ENCODE data around the gene INSIG1.

INSIG1 gene

GRCh38 chr7:155287284-155287935 is 10.3 kb upstream of the INSIG1 start:
- Histone ChIP-seq H3K4me3 (no peak overlapping the region), H3K27me3 (peaks cover 0 to 6% of the 10 kb centered on the region in 2 donors), H3K27ac (no peak overlapping the region), H3K36me3 (no peaks in the 10 kb centered on the region), H3K9me3 (no peaks in the 10 kb centered on the region), H3K4me1 (no peaks in the 10 kb centered on the region)
- DNase-seq = no peak
- intact Hi-C loops (cut with DNase I; ENCODE audit: low total_unique reads) = no loop called here
- TF ChIP-seq, protein P1, sequence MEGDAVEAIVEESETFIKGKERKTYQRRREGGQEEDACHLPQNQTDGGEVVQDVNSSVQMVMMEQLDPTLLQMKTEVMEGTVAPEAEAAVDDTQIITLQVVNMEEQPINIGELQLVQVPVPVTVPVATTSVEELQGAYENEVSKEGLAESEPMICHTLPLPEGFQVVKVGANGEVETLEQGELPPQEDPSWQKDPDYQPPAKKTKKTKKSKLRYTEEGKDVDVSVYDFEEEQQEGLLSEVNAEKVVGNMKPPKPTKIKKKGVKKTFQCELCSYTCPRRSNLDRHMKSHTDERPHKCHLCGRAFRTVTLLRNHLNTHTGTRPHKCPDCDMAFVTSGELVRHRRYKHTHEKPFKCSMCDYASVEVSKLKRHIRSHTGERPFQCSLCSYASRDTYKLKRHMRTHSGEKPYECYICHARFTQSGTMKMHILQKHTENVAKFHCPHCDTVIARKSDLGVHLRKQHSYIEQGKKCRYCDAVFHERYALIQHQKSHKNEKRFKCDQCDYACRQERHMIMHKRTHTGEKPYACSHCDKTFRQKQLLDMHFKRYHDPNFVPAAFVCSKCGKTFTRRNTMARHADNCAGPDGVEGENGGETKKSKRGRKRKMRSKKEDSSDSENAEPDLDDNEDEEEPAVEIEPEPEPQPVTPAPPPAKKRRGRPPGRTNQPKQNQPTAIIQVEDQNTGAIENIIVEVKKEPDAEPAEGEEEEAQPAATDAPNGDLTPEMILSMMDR (IDR thresholded peaks at IDR 0.05) = no peak

GRCh38 chr7:155288055-155288454 is 9.6 kb upstream of the INSIG1 start:
- TF ChIP-seq, protein P1 (IDR thresholded peaks at IDR 0.05) = no peak
- Histone ChIP-seq H3K27me3 (peaks cover 0 to 6% of the 10 kb centered on the region in 2 donors), H3K4me1 (no peaks in the 10 kb centered on the region), H3K9me3 (no peaks in the 10 kb centered on the region), H3K4me3 (no peak overlapping the region), H3K27ac (no peak overlapping the region), H3K36me3 (no peaks in the 10 kb centered on the region)
- no peak for DNase-seq
- intact Hi-C loops (cut with DNase I; ENCODE audit: low total_unique reads) = no loop called here

- TF ChIP-seq, protein P1 (IDR thresholded peaks at IDR 0.05) = no peak
- Histone ChIP-seq H3K4me1 (no peaks in the 10 kb centered on the region), H3K36me3 (no peaks in the 10 kb centered on the region), H3K9me3 (no peaks in the 10 kb centered on the region), H3K27ac (no peak overlapping the region), H3K4me3 (no peak overlapping the region), H3K27me3 (peaks cover 0 to 6% of the 10 kb centered on the region in 2 donors)
- intact Hi-C loops (cut with DNase I; ENCODE audit: low total_unique reads) = no loop called here
- no peak for DNase-seq
Measured at GRCh38 chr7:155289107-155289506, 8.6 kb upstream of the INSIG1 start.

- Histone ChIP-seq H3K9me3 (no peaks in the 10 kb centered on the region), H3K4me1 (no peaks in the 10 kb centered on the region), H3K36me3 (no peaks in the 10 kb centered on the region), H3K27ac (no peak overlapping the region), H3K4me3 (no peak overlapping the region), H3K27me3 (peaks cover 0 to 6% of the 10 kb centered on the region in 2 donors)
- DNase-seq = no peak
- TF ChIP-seq, protein P1 (IDR thresholded peaks at IDR 0.05) = no peak
- intact Hi-C loops (cut with DNase I; ENCODE audit: low total_unique reads) = loop anchor here (10.0 kb wide), 1 partner anchor 95 kb away; no protein-coding TSS in a partner anchor
Measured at GRCh38 chr7:155289949-155290501, 7.7 kb upstream of the INSIG1 start.

DNA sequence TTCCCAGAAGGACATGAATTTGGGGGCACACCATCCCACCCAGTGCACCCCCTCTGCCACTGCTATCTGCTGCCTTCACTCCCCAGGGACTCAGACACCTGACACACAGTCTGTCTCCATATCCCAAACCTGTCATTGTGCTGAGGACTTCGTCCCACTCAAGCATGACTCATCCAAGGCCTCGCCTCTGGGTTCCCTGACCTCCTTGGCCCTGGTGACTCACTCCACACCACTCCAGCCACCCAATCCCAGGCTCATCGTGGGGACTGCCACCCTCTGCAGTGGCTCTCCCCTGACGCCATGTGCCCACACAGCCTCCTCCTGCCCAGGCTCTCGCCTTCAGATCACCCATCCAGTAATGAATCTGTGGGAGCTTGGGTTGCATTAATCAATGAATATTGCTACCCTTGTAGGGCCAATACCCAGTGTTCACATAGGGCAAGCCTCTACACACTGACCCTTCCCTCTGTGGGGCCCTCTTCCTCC is 6.6 kb upstream of the INSIG1 start:
- no peak for DNase-seq
- H3K27ac ChIP-seq = no peak overlapping the region
- no peak overlapping the region for H3K4me3 ChIP-seq
- H3K36me3 ChIP-seq = no peaks in the 10 kb centered on the region
- intact Hi-C loops (cut with DNase I; ENCODE audit: low total_unique reads) = loop anchor here (10.0 kb wide), 1 partner anchor 96 kb away; no protein-coding TSS in a partner anchor
- no peaks in the 10 kb centered on the region for H3K4me1 ChIP-seq
- H3K9me3 ChIP-seq = no peaks in the 10 kb centered on the region
- peaks cover 0 to 6% of the 10 kb centered on the region in 2 donors for H3K27me3 ChIP-seq
- TF ChIP-seq, protein P1 (IDR thresholded peaks at IDR 0.05) = no peak
